Left lobe of liver (tissue), 2 donors: ENCODE measurements around the gene RPA1. TPM values are rescaled to one million over a fixed set of nuclear protein-coding genes. Genes with fewer than 3 reads are reported as not detected.
"Not testable (repeated sequence)": the region's sequence is repeated elsewhere in the genome, so short reads cannot be mapped to it uniquely, and the experiment has no call there.

Source experiments
- ATAC-seq: fragments of 200-7000 bp; cut with Tn5 transposase; one replicate; pipeline ENCODE4 v1.9.1; 2020; ENCODE audit warnings: mild to moderate bottlenecking, moderate library complexity
- DNase-seq: peaks from one replicate; pipeline ENCODE4 v3.0.0-alpha.2; 2020; ENCODE audit warnings: low spot score
- total RNA-seq: library from RNA; stranded (reverse); gene quantifications from one replicate; pipeline ENCODE4 v1.2.1, GENCODE V29; 2021
- donor health status: DM: no; HTN: no; CAD: no; lungs with moderate emphysema.
- donor health status: DM: no; HTN: yes; CAD: no.

RPA1 gene
- total RNA-seq, 1 donor from 2014 or later = 33.3 TPM

GRCh38 chr17:1810450-1811103 is 19.2 kb upstream of the RPA1 start:
- ATAC-seq = peak; percentile 94
- peak; percentile 81 for DNase-seq

- ATAC-seq = no peak
- no peak for DNase-seq
These were observed 16.7 kb upstream of the RPA1 start for GRCh38 chr17:1813088-1813487.

- no peak for ATAC-seq
- DNase-seq = no peak
These were observed 9.1 kb upstream of the RPA1 start for GRCh38 chr17:1820528-1821252.

- DNase-seq (no peak), ATAC-seq (peak; percentile 29)
These were observed 601 bp upstream of the RPA1 start for GRCh38 chr17:1829216-1829591.

- DNase-seq = no peak
- no peak for ATAC-seq
These were observed 483 bp downstream of the RPA1 start for GRCh38 chr17:1830288-1830687.

- ATAC-seq = no peak
These were observed 4.8 kb downstream of the RPA1 start for GRCh38 chr17:1834380-1835149.

GRCh38 chr17:1839516-1839915 is 9.7 kb downstream of the RPA1 start:
- DNase-seq (no peak), ATAC-seq (no peak)

More at GRCh38 chr17:1834380-1835149, 4.8 kb downstream of the RPA1 start:
- DNase-seq = no peak

GRCh38 chr17:1843947-1844346 is 14.1 kb downstream of the RPA1 start:
- DNase-seq (no peak), ATAC-seq (no peak)

GRCh38 chr17:1847191-1847590 is 17.4 kb downstream of the RPA1 start:
- no peak for DNase-seq
- ATAC-seq = no peak

GRCh38 chr17:1852327-1852726 is 22.5 kb downstream of the RPA1 start:
- DNase-seq (peak; percentile 63), ATAC-seq (peak; percentile 98)

- no peak for ATAC-seq
These were observed 23.9 kb downstream of the RPA1 start for GRCh38 chr17:1853698-1854097.

GRCh38 chr17:1856462-1856861 is 26.7 kb downstream of the RPA1 start:
- not testable (repeated sequence) for DNase-seq, ATAC-seq

More at GRCh38 chr17:1853698-1854097, 23.9 kb downstream of the RPA1 start:
- no peak for DNase-seq

GRCh38 chr17:1860978-1861377 is 31.2 kb downstream of the RPA1 start:
- DNase-seq = no peak
- no peak for ATAC-seq

- ATAC-seq (no peak), DNase-seq (no peak)
These were observed 31.7 kb downstream of the RPA1 start for GRCh38 chr17:1861391-1862010.

GRCh38 chr17:1865252-1866037 is 35.6 kb downstream of the RPA1 start:
- no peak for DNase-seq
- ATAC-seq = peak; percentile 92

GRCh38 chr17:1867307-1867706 is 37.5 kb downstream of the RPA1 start:
- ATAC-seq (no peak), DNase-seq (no peak)

GRCh38 chr17:1868090-1868489 is 38.3 kb downstream of the RPA1 start:
- DNase-seq (no peak), ATAC-seq (no peak)

GRCh38 chr17:1870592-1870991 is 40.8 kb downstream of the RPA1 start:
- ATAC-seq (no peak), DNase-seq (no peak)

GRCh38 chr17:1871756-1872155 is 42.0 kb downstream of the RPA1 start:
- no peak for DNase-seq
- ATAC-seq = no peak

GRCh38 chr17:1872254-1872653 is 42.4 kb downstream of the RPA1 start:
- ATAC-seq = no peak

GRCh38 chr17:1872976-1873375 is 43.2 kb downstream of the RPA1 start:
- ATAC-seq (no peak), DNase-seq (no peak)

More at GRCh38 chr17:1872254-1872653, 42.4 kb downstream of the RPA1 start:
- no peak for DNase-seq
